MV-4-11 (cell line): ENCODE results near the gene LGALS3BP.

Experiments used
- DNase-seq: peaks from one replicate; lab custom pipeline; 2025; lab: John Stamatoyannopoulos, UW

The LGALS3BP gene

DNA sequence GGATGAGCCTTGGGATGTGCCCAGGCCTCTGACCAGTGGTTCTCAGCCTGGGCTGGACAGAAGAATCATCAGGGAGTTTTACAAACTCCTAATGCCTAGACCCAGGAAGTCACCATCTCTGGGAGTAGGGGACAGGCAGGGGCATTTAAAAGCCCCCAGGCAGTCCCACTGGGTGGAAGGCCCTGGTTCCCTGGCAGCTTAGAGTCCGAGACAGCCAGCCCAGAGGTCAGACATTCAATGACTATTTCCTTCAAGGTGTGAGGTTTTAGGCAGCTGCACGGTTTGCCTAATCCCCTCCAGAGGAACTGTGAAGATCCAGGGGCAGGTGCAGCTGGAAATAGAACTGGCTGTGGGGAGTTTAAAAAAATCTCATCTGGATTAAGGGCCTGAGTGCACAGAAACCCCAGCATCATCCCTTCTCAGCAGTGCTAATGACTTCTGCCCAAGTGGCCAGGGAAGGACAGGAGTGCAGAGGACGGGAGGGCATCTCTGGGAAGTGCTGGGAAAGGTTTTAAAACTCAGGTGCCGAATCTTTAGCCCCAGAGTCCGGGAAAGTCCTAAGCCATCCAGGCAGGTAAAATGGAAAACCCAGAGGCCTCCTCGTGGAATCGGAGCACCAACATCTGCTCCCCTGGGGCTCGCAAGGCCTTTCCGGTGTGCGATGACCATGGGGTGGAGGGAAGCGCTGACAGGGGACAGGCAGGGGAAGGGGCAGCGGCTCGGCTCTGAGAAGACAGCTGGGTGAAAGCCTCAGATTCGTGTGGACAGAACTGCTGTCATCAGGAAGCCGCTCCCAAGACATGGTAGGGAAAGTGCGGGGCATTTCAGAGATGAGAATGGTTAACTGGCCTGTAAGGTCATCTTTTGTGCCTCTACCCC is 1.5 kb upstream of the LGALS3BP start:
- DNase-seq: no peak

GRCh38 chr17:78980624-78980972 is 875 bp upstream of the LGALS3BP start:
- DNase-seq: no peak

DNA sequence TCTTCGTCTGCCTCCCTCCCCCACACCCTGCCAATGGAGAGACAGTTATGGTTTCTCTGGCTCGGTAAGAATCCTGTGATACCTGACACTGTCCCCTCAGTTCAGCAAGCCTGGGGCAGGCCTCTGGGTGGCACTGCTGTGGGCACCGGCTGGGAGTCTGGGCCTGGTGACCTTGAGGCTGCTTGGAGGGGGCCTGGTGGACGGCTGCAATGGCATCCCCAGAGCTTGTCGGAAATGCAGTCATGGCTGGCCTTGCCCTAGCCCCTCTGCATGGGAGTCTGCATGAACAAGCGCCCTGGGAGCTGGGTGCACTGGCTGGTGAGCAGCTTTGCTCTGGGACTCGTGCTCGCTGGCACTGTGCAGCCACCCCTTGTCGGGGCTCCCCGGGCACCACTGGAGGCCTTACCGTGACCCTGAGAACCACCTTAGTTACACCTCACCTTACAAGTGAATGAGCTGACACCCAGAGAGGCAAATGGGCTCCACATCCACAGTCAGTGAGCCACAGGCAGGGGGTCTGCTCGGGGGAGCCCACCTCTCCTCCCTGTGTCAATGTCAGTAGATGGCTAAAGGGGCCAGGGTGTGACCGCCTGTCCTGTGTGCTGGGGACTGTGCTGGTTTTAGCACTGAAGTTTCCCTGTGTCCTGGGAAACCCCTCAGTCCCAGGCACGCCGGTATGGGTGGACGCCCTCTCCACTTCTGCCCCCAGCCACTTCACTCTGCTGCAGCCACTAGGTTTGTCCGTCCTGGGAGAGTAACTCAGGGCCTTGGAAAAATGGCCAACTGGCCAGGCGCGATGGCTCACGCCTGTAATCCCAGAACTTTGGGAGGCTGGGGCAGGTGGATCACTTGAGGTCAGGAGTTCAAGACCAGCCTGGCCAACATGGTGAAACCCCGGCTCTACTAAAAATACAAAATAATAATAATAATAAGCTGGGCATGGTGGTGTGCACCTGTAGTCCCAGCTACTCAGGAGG is 1.4 kb downstream of the LGALS3BP start:
- no peak for DNase-seq

DNA sequence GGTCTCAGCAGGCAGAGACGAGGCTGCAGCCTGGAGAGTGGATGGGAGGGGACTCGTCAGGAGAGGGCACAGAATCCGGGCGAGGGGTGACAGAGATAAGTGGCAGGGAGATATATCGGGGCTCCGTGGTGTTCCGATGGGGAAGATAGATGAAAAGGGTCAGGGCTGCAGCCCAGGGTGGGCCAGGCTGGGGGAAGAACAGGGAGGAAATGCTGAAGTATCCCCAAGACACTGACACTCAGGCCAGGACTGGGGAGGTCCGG is 2.1 kb downstream of the LGALS3BP start:
- DNase-seq: no peak

DNA sequence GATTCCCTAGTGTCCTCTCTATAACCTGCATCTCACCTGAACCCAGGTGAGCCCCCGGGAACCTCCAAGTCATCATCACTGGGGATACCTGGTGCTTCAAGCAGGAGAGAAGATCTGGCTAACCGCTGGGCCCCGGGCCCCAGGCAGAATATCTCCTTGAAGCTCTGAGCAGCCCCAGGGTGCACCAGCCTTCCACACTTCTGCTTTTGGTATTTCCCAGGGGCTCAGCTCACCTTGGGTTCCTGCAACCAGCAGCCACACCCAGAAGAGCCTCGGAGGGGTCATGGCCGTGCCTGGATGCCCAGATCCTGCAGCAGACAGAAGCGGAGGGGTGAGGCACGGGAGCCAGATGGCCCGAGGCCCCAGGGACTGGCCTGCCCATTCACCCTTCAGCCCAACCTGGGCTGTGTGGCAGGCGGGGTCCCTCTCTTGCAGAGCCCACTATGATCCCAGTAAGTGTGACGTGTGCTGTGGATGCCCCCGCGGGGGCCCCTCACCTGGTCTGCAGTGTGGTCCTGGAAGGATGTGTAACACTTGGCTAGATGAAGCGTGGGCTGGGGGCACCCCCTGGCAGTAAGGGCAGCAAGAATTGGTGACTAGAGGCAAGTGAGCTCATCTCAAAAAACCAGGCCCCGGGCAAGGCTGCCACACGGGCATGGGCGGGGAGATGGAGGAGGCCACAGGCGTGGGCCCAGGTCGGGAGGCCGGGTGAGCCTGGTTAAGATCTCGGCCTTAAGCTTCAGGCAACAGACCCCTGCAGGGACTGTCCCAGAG is 2.6 kb downstream of the LGALS3BP start:
- DNase-seq: no peak

DNA sequence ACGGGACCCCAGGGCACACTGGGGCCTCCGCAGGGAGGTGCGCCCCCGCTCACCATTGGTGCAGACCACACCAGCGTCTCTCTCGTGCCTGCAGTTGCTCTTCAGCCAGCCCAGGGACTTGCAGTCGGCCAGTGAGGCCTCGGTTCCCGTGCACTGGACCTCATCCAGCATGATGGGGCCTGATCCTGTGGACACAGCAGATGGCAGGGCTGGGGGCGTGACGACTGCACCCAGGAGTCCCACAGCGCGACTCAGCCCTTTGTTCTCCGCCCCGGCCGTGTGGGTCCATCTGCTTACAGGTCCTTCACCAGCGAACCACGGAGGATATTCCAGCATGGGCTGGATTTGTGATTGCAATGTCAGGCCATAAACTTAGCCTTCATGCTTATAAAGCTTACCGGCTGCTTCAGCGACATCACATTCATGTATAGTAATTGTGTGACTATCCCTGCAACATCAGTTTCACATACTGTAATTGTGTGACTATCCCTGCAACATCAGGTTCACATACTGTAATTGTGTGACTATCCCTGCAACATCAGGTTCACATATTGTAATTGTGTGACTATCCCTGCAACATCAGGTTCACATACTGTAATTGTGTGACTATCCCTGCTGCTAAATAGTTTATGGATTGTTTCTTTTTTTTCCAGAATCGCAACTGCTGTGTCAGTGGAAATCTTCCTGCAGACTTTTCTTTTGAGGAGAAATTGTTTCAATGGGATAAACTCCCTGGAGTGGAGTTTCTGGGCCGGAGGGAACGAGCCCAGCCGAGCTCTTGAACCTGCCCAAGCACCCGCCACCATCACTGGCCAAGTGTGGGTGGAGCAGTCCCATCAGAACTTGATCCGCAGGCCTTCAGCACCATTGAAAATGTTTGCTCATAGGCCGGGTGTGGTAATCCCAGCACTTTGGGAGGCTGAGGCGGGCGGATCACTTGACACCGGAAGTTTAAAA is 4.8 kb downstream of the LGALS3BP start:
- DNase-seq: peak; percentile 61

- DNase-seq: no peak
Observed at GRCh38 chr17:78973792-78974520, 5.8 kb downstream of the LGALS3BP start.

- no peak for DNase-seq
Observed at GRCh38 chr17:78973196-78973595, 6.5 kb downstream of the LGALS3BP start.

GRCh38 chr17:78972507-78973105 is 7.1 kb downstream of the LGALS3BP start:
- DNase-seq: no peak

GRCh38 chr17:78971756-78972506 is 7.8 kb downstream of the LGALS3BP start:
- DNase-seq: no peak

- peak; percentile 59 for DNase-seq
Observed at GRCh38 chr17:78970834-78971755, 8.6 kb downstream of the LGALS3BP start.

GRCh38 chr17:78969865-78970264 is 9.9 kb downstream of the LGALS3BP start:
- DNase-seq: no peak

DNA sequence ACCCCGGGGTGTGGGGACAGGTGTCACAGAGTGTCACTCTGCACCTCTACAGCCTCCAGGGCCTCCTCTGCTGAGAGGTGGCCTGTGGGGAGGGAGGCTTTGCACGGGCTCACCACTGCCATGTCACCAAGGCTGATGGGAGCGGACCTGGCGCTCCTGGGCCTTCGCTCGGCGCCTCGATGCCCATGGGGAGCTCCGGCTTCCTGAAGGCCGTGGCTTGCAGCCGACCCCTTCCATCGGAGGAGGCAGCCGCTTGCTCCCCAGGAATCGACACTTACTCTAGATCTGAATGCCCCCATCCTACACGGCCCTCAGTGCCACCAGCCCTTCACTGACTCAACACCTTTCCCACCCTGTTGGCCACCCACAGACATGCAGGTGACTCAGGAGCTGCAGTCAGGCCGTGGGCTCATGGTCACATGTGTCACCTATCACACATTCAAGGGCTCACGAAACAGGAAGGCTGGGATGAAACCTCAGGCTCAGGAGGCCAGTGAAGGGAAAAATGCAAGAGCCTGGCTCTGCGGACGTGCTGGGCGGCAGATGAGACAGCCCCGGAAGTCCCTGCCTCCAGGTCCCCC is 11.9 kb downstream of the LGALS3BP start:
- DNase-seq: no peak

GRCh38 chr17:78966910-78967600 is 12.7 kb downstream of the LGALS3BP start:
- no peak for DNase-seq

- no peak for DNase-seq
Observed at GRCh38 chr17:78966123-78966813, 13.5 kb downstream of the LGALS3BP start.

- no peak for DNase-seq
Observed at GRCh38 chr17:78965491-78965924, 14.2 kb downstream of the LGALS3BP start.

DNA sequence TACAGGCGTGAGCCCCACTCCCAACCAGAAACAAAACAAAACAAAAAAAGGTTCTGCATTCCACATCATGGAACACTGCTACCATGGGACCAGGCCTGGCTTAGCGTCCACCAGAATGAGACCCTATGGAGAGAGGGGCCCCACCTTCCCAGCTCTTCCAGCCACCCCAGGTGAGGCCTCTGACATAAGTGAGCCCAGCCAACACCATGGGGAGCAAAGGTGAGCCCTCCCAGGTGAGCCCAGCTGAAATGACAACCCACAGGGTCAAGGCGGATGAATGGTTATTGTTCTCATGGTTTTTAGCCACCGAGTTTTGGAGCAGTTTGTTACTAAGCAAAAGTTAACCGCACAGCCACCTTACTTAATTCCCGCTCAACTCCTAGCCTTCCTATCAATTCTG is 16.3 kb downstream of the LGALS3BP start:
- DNase-seq: no peak
